Skin epidermis (tissue), 12 donors: ENCODE data around the gene KSR2.

Experiments used
- H3K27ac ChIP-seq, 21 experiments: fragments of 200-600 bp; sonication (generic) in 11 of 21; one replicate each; pipeline ENCODE4 v1.5.0; 2020; ENCODE audit warnings: mild to moderate bottlenecking in 3 of 21, inconsistent platforms in 2 of 21, moderate library complexity in 2 of 21
- H3K4me3 ChIP-seq, 7 experiments: fragments of 200-600 bp; sonication (generic) in 2 of 7; one replicate each; pipeline ENCODE4 v1.5.0; 2020; ENCODE audit warnings: inconsistent platforms in 2 of 7, mild to moderate bottlenecking in 2 of 7, moderate library complexity in 1 of 7

The KSR2 gene

GRCh38 chr12:117970334-117970733, 1.5 kb upstream of the KSR2 start:
- Histone ChIP-seq H3K27ac (no peak overlapping the region), H3K4me3 (no peak overlapping the region)

GRCh38 chr12:117968151-117968789, 520 bp downstream of the KSR2 start:
- Histone ChIP-seq H3K27ac (no peak overlapping the region), H3K4me3 (peak overlapping the region in 6 of 7 experiments; percentile 25 to 64 (median 45))

GRCh38 chr12:117967512-117967911, 1.3 kb downstream of the KSR2 start:
- no peak overlapping the region for H3K27ac ChIP-seq
- no peak overlapping the region for H3K4me3 ChIP-seq

- Histone ChIP-seq H3K4me3 (no peak overlapping the region), H3K27ac (no peak overlapping the region)
Observed at GRCh38 chr12:117967043-117967442, 1.7 kb downstream of the KSR2 start.

- Histone ChIP-seq H3K27ac (no peak overlapping the region), H3K4me3 (no peak overlapping the region)
Observed at GRCh38 chr12:117966511-117966910, 2.3 kb downstream of the KSR2 start.

GRCh38 chr12:117963836-117964235, 5.0 kb downstream of the KSR2 start:
- no peak overlapping the region for H3K4me3 ChIP-seq
- no peak overlapping the region for H3K27ac ChIP-seq

- no peak overlapping the region for H3K27ac ChIP-seq
Observed at GRCh38 chr12:117936722-117937484, 31.9 kb downstream of the KSR2 start.

GRCh38 chr12:117933545-117933944, 35.2 kb downstream of the KSR2 start:
- Histone ChIP-seq H3K4me3 (no peak overlapping the region), H3K27ac (no peak overlapping the region)

More at GRCh38 chr12:117936722-117937484, 31.9 kb downstream of the KSR2 start:
- no peak overlapping the region for H3K4me3 ChIP-seq

GRCh38 chr12:117926391-117926899, 42.3 kb downstream of the KSR2 start:
- Histone ChIP-seq H3K4me3 (no peak overlapping the region), H3K27ac (no peak overlapping the region)

- Histone ChIP-seq H3K27ac (no peak overlapping the region), H3K4me3 (no peak overlapping the region)
Observed at GRCh38 chr12:117921929-117922777, 46.6 kb downstream of the KSR2 start.

- Histone ChIP-seq H3K4me3 (no peak overlapping the region), H3K27ac (no peak overlapping the region)
Observed at GRCh38 chr12:117919479-117919878, 49.3 kb downstream of the KSR2 start.

- H3K4me3 ChIP-seq = no peak overlapping the region
- H3K27ac ChIP-seq = no peak overlapping the region
Observed at GRCh38 chr12:117914686-117915085, 54.1 kb downstream of the KSR2 start.

- H3K4me3 ChIP-seq = no peak overlapping the region
- no peak overlapping the region for H3K27ac ChIP-seq
Observed at GRCh38 chr12:117912756-117913155, 56.0 kb downstream of the KSR2 start.

GRCh38 chr12:117908411-117908810, 60.4 kb downstream of the KSR2 start:
- Histone ChIP-seq H3K4me3 (no peak overlapping the region), H3K27ac (no peak overlapping the region)

GRCh38 chr12:117907108-117907689, 61.6 kb downstream of the KSR2 start:
- no peak overlapping the region for H3K4me3 ChIP-seq
- H3K27ac ChIP-seq = no peak overlapping the region

- no peak overlapping the region for H3K27ac ChIP-seq
Observed at GRCh38 chr12:117904051-117904450, 64.7 kb downstream of the KSR2 start.

GRCh38 chr12:117903110-117903840, 65.5 kb downstream of the KSR2 start:
- H3K4me3 ChIP-seq = no peak overlapping the region
- H3K27ac ChIP-seq = no peak overlapping the region

More at GRCh38 chr12:117904051-117904450, 64.7 kb downstream of the KSR2 start:
- H3K4me3 ChIP-seq = no peak overlapping the region

GRCh38 chr12:117901631-117902030, 67.2 kb downstream of the KSR2 start:
- H3K27ac ChIP-seq = no peak overlapping the region

GRCh38 chr12:117900561-117900960, 68.2 kb downstream of the KSR2 start:
- no peak overlapping the region for H3K4me3 ChIP-seq
- no peak overlapping the region for H3K27ac ChIP-seq

More at GRCh38 chr12:117901631-117902030, 67.2 kb downstream of the KSR2 start:
- H3K4me3 ChIP-seq = no peak overlapping the region
